Right lobe of liver (tissue), 4 donors: Measurements from ENCODE around the gene CLEC2L.

Experiments
- POLR2A ChIP-seq: fragments of 450-650 bp; IDR thresholded peaks from one replicate; pipeline ENCODE4 v1.6.1; 2017; ENCODE audit warnings: antibody characterized with exemption, mild to moderate bottlenecking
- TF ChIP-seq, protein P1 (sequence below), 4 donors: fragments of 200-600 bp in 3 of 4; fragments of 450-650 bp in 1 of 4; IDR thresholded peaks; one replicate each; pipeline versions ENCODE4 v1.5.1 to v1.8.0; 2016 to 2022; ENCODE audit warnings: antibody characterized with exemption in 4 of 4, mild to moderate bottlenecking in 2 of 4
- donor health status: DM: no; HTN: no; CAD: no.
- donor health status: DM: no; HTN: no; CAD: no.
- donor health status: DM: no; HTN: yes; CAD: no.

DNA sequence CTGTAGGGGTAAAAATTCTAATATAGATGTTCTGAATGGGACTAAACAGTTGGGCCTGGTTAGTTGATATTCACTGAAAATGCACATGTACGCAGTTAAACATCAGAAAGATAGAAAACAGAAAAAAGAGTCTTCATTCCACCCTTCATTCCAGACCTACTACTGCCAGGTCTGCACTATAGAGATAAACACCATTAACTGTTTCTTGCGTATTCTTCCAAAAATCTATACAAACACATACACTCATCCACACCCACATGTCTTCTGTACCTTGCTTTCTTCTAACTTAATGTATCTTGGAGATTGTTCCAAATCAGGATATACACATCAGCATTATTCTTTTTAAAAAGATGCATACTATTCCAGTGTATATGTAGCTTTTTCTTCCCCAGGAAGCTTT lies 13.9 kb upstream of the CLEC2L start:
- TF ChIP-seq, protein P1, sequence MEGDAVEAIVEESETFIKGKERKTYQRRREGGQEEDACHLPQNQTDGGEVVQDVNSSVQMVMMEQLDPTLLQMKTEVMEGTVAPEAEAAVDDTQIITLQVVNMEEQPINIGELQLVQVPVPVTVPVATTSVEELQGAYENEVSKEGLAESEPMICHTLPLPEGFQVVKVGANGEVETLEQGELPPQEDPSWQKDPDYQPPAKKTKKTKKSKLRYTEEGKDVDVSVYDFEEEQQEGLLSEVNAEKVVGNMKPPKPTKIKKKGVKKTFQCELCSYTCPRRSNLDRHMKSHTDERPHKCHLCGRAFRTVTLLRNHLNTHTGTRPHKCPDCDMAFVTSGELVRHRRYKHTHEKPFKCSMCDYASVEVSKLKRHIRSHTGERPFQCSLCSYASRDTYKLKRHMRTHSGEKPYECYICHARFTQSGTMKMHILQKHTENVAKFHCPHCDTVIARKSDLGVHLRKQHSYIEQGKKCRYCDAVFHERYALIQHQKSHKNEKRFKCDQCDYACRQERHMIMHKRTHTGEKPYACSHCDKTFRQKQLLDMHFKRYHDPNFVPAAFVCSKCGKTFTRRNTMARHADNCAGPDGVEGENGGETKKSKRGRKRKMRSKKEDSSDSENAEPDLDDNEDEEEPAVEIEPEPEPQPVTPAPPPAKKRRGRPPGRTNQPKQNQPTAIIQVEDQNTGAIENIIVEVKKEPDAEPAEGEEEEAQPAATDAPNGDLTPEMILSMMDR (IDR thresholded peaks at IDR 0.05), result no peak
- no peak for TF ChIP-seq POLR2A
